GM19395 (cell line): ENCODE measurements around the gene CAPZB.

ENCODE experiments used
- ATAC-seq: cut with Tn5 transposase; IDR thresholded peaks from one replicate; pipeline ENCODE4 v1.9.1; 2021; ENCODE audit warnings: mild to moderate bottlenecking, moderate library complexity; ENCODE audit not compliant: unreplicated experiment

Gene CAPZB

DNA sequence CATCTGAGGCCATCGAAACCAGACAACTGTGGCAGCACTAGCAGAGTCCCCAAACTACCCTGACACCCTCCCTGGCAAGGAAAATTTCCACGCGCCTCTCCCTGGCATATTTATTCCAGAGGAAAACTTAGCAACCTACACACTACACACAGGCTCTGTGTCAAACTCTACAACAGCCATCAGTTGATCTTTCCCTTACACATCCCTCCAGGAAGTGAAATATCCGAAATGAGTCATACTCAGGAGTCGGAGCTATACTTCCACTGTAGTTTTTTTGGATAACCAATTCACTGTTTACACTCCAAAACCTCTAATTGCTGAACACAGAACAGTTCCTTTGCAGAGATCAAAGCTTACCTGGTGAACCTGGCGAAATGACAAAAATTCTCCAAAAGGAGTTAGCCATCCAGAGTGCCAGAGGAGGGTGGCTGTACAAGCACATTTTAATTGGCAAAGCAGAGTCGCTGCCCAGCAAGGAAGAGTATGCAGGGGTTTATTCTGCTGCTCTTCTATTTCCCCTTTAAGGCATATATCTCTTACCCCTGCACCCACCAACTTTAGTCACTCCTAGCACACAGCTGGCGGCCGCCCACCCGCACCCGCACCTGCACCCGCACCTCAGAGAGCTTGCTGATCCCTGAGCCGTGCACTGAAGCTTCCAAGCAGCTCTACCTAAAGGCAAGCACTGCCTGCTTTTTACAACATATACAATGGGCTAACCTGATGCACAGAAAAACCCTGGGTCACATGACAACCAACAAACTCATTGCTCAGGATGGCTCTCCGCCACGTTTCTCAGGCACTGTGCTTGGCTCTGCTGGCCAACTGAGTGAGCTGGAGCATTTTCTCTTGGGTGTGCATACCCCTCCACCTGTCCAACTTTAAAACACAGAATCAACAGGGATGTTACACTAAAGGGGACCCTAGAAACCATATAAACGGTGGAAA, 54.9 kb downstream of the CAPZB start:
- no peak for ATAC-seq

DNA sequence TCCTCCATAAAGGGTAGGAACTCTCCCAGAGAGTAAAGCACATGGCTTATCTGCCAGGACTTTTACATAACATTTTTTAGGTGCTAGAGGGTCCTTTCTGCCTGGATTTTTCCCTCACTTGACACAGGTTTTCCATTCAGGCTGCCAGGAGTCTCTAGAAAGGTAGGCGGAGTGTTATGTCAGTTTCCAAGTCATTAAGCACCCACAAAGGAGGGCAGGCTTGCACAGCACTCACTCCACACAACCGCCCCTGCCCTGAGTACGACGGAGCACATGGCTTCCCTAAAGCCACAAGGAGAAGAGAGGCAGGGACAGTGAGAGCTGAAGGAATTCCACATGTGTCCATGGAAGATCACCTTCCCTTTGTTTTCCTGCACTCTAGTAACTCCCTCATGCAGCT, 55.7 kb downstream of the CAPZB start:
- ATAC-seq, result no peak

DNA sequence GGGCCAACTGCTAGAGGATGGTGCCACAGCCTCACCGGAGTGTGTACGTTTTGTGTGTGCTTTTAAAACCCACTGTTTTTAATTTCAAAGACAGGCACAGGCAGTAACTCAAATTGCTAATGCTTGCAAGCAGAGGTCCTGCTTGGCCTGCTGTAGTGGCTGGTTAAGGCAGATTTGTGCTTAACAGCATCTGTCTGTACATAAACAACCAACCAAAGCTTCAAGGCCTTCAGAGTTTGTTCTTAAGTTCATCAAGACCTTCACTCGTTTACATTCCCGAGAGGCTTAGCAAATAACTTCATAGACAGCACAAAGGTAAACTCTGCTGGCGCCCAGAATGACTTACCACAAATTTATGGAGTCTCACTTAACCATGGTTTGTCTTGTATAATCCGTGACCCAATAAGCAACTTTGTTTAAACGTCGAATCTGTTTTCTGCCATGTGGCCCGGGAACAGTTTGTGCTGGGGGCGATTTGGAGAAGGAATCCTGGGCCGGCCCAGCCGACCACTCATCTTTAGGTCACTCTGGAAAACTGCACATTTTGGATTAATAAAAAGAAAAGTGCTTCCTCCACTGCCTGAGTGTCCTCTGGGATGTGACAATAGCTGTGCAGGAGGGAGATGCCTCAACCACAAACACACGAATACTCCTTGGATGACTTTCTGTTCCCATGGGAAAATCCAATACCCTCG, 58.1 kb downstream of the CAPZB start:
- ATAC-seq, result no peak

DNA sequence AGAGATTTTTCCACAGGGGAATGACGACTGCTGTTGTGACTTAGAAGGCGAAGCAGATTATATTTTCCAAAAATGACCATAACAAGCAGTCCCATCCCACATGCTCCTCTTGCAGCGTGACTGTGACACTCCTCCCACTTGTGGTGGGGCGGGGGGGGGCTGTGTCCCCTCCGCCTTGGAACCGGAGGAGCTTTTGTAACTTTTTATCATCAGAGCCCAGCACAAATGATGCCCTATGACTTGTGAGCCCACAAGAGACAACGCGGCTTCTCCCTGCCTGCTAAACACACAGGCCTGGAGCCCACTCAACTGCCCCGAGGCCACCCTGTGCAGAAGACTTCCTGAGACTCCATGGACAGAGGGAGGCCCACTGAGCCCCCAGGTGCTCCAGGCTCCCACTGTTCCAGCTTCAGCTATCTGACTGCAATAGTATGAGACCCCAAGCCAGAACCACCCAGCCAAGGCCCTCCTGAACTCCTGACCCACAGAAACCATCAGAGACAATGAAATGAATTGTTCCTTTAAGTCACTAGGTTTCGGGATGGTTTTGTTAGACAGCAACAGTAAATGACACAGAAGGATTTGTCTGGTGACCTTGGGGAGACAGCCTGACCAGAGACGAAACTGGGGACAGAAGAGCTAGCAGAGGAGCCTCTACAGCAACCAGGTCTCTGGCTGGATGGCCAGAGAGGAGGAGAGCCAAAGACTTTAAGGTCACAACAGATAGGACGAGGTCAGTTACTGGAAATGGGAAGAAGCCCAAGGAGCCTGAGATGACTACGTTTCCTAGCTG, 58.8 kb downstream of the CAPZB start:
- no peak for ATAC-seq

GRCh38 chr1:19425646-19426239, 59.6 kb downstream of the CAPZB start:
- ATAC-seq, result no peak

DNA sequence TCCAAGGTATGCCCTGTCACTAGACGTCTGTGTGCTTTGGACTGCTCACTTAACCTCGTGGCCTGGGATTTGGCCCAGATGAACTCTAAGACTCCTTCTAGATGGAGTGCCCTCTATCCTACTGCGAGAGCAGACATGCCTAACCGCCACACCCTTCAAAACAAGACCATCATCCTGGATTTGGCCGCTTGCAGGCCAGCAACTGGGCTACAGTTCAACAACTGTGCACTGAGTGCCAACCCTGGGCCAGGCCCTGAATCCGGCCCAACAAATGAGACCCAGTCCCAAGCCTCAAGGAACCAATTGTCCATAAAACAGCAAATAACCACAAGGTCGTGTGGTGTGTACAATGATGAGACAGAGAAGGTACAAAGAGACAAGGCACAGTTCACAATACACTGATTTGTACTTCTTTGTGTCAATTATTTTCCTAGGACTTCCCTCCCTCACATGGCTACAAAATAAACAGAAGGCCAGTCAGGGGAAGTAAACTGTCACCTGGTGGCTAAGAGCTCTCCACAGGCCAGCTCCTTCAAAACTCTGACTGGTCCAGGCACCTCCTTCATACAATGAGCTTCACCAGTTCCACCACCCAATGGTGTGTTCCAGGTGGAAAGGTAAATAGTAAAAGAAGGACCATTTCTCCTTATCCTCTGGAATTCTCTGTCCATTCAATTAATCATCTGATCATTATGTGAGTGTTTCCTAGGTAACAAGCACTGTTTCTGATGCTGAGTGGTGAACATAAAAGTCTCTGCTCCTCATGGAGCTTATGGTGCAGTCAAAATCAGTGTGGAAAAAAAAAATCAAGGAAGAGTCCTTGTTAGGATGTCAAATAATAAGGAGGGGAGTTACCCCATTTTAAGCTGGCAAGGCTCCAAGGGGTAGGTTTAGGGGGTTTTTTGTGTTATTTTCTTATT, 60.4 kb downstream of the CAPZB start:
- ATAC-seq, result no peak

DNA sequence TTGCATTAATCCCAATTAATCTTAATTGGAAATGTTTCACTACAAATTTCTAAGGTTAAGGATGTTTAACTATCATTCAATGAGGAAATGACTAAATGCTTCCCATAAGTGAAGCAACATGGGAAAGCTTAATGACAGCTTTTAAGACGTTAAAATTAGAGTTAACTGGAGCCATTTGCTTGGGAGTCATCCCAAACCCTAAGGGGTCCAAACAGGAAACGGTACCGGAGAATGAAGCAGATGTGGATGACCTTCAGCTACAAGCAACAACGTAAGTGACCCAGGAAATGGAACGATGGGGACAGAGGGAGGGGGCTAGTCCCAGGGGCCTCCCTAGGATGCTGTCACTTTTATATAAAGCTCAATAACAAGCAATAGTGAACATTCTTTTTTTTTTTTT, 62.2 kb downstream of the CAPZB start:
- ATAC-seq, result no peak

DNA sequence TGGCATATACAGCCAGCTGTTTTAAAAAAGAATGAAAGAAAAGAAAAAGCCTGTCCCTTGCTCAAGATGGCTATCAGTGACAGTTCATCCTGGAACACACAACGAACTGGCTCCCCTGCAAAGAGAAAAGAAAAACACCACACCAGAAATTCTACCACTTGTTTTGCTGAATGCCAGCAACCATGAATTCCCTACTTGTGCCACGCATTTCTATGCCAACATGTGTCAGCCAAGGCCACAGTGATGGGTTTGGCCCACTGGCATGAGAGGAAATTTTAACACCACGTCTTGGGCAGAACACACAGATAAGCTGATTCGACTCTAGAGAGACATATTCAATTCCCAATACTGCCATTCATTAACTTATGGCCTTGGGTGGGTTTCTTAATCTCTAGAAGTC, 64.0 kb downstream of the CAPZB start:
- ATAC-seq, result no peak

DNA sequence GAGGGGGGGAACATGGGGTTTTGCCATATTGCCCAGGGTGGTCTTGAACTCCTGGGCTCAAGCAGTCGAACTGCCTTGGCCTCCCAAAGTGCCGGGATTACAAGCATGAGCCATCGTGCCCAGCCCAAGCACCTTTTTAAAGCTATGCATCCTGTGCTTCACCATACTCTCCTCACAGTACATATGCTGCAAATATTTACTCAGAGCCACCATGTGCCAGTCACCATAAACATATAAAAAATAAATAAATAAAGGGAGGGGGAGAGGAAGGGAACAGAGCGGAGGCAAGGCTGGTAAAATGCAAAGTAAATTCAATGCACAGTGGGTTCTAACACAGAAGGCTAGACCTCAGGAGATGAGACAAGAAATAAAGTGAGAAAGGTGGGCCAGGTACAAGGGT, 64.7 kb downstream of the CAPZB start:
- ATAC-seq, result no peak

- ATAC-seq, result no peak
Observed at GRCh38 chr1:19419691-19420090, 65.6 kb downstream of the CAPZB start.

DNA sequence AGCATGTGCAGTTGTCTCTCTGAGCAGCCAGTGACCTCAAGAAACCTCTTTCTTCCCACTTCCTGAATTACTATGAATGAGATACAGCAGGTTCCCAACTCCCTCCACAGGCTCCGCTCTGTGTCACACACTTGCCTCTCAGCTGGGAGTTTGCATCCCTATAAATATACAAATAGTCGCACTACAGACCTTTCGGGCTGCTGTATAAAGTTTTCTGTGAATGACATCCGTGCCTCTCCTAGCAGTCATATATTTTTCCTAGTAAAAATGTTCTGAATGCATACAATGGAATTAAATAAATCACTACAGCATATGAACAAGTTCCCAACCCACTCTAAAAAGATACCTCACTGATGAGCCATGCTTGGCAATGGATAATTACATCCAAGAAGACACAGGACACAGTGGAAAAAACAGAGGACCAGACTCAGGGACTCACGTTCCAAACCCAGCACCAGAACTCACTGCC, 66.8 kb downstream of the CAPZB start:
- ATAC-seq, result no peak

- ATAC-seq, result no peak
Observed at GRCh38 chr1:19416921-19417470, 68.3 kb downstream of the CAPZB start.

DNA sequence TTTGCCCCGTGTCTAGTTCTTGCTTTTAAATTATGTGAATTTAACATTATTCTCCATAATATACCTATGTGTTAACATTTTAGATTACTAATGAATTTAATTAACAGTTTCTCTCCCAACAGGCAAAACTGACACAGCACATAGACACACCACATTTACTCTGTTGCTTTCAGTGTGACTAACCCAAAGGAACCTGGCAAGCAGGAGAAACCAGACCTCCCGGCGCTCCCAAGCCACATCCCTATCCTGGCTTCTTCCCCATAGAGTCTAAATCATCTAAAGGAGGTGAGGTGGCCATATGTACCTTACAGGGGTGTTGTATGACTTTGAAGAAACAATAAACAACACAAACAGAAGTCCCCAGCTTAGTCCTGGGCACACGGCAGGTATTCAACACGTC, 69.2 kb downstream of the CAPZB start:
- no peak for ATAC-seq

DNA sequence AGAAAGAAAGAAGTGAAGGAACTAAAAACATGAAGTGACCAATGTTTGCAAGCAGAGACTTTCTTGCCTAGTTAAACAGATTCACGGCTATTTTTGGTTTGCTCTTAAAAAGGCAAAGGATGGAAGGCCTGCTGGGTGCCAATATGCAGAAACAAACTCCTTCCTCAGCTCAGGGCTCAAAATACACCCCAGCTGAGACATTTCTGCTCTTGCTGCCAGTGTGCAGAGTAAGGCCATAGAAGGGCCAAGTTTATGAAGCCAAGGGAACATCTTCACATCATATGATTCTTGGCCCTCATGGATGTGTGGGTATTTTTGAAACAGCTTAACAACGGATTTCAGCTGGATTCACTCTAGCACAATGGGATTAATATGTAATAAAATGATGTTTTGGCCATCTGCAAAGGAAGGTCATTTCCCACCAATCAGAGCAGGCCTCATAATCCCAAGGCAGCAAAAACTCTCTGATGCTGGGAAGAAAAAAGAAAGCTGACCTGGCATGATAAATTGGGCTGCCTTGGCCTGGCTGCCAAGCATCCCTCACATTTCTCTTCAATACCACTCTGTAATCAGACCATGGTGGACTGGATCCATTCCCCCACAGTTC, 70.7 kb downstream of the CAPZB start:
- ATAC-seq, result no peak

- no peak for ATAC-seq
Observed at GRCh38 chr1:19413999-19414398, 71.3 kb downstream of the CAPZB start.

DNA sequence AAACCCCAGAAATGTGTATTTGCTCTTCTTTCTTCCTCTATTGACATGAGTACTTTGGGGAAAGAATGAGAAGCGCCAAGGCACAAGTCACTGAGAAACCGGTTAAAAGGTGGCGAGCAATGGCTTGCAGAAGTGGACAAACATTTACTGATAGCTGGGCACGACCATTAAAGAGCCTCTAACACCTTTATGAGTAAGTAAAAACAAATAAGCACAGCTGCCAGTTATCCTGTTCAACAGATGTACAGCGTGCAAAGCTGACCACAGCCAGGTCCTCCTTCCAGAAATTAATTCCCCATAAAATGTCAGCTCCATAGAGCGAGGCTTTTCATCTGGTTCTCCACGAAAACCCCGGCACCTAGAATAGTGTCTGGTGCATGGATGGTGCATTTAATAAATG, 72.7 kb downstream of the CAPZB start:
- no peak for ATAC-seq

DNA sequence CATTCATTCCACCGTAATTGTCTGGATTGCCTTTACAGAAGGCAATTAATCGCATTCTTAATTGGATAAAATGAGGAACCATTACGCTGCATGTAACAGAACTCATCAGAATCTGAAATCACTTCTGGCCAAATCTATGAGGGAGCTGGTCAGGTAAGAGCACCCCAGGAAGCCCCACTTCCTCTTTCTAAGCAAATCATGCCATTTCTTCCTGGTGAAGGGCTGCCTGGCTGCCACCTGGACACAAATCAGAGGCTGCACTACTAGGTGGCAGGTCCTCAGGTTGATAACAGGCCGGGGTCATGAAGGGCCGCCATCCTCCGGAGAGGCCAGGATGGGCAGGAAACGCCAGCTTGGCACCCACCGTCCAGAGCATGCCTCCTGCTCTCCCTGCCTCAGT, 73.7 kb downstream of the CAPZB start:
- ATAC-seq, result peak; percentile 62

DNA sequence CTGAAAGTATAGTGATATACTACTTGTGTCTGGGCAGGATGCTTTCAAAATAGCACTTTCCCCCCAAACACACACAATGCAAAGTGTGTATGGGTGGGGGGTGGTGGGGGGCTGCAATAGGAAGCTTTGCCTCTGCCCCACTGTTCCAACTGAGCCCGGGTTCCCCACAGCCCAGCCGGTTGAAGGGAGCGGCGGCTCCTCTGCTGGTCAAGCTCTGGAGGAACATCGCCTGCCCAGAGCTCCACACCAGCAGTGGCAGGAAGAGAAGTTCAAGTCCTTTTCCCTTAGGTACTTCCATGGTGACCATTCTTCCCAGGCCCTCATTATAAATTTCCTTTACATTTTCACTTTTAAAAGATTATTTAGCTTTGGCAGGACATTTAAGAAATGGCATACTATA, 74.9 kb downstream of the CAPZB start:
- no peak for ATAC-seq
